Neuronal stem cell (in vitro differentiated cells): ENCODE results near the gene NR2F1.

Experiments
- DNase-seq: peaks from one replicate; pipeline ENCODE4 v3.0.0-alpha.2; 2013; ENCODE audit warnings: low spot score
- H2AFZ ChIP-seq: one replicate; pipeline ENCODE4 v1.6.1; 2013; ENCODE audit warnings: mild to moderate bottlenecking, low read length, inconsistent platforms
- H2AK5ac ChIP-seq: 2 replicates; pipeline ENCODE4 v1.6.1; 2013; ENCODE audit warnings: low read depth, mild to moderate bottlenecking, inconsistent platforms, low read length, moderate library complexity, mixed read lengths
- H2BK120ac ChIP-seq: 2 replicates; pipeline ENCODE4 v1.6.1; 2013; ENCODE audit warnings: low read depth, mild to moderate bottlenecking, inconsistent platforms, low read length, moderate library complexity, mixed read lengths
- H2BK12ac ChIP-seq: one replicate; pipeline ENCODE4 v1.6.1; 2013; ENCODE audit warnings: low read length, inconsistent platforms
- H2BK15ac ChIP-seq: 2 replicates; pipeline ENCODE4 v1.6.1; 2013; ENCODE audit warnings: mild to moderate bottlenecking, low read length, inconsistent platforms, mixed read lengths
- H2BK5ac ChIP-seq: one replicate; pipeline ENCODE4 v1.6.1; 2013; ENCODE audit warnings: inconsistent platforms, mild to moderate bottlenecking, low read length, moderate library complexity
- H3K14ac ChIP-seq: one replicate; pipeline ENCODE4 v1.6.1; 2013; ENCODE audit warnings: low read length, inconsistent platforms
- H3K18ac ChIP-seq: 2 replicates; pipeline ENCODE4 v1.6.1; 2013; ENCODE audit warnings: low read length, inconsistent platforms
- H3K23ac ChIP-seq: 2 replicates; pipeline ENCODE4 v1.6.1; 2013; ENCODE audit warnings: low read depth, mild to moderate bottlenecking, mixed read lengths, low read length, inconsistent platforms; ENCODE audit not compliant: poor library complexity
- H3K27ac ChIP-seq: replicated peaks from 3 replicates; pipeline ENCODE4 v1.5.1; 2013; ENCODE audit warnings: low read length, inconsistent platforms
- H3K27me3 ChIP-seq, 3 experiments: 2 replicates each; pipeline ENCODE4 v1.6.1; 2013; ENCODE audit warnings: low read length in 3 of 3, mild to moderate bottlenecking in 2 of 3, inconsistent platforms in 1 of 3, low read depth in 1 of 3, mixed read lengths in 1 of 3, moderate library complexity in 1 of 3; ENCODE audit not compliant: control insufficient read depth in 3 of 3, insufficient read depth in 3 of 3
- H3K36me3 ChIP-seq, 2 donors: replicated peaks in 1 of 2; 2 replicates each; pipeline ENCODE4 v1.6.1; 2013; ENCODE audit warnings: low read length in 2 of 2; ENCODE audit not compliant: control insufficient read depth in 2 of 2, insufficient read depth in 2 of 2
- H3K4ac ChIP-seq: 2 replicates; pipeline ENCODE4 v1.6.1; 2013; ENCODE audit warnings: inconsistent platforms, mild to moderate bottlenecking, low read length, moderate library complexity
- H3K4me1 ChIP-seq, 2 donors: 1 replicate in 1 of 2; 2 replicates in 1 of 2; pipeline ENCODE4 v1.6.1; 2013; ENCODE audit warnings: low read length in 2 of 2, low read depth in 1 of 2; ENCODE audit not compliant: control insufficient read depth in 2 of 2, insufficient read depth in 1 of 2
- H3K4me2 ChIP-seq: one replicate; pipeline ENCODE4 v1.6.1; 2013; ENCODE audit warnings: mild to moderate bottlenecking, low read length, inconsistent platforms; ENCODE audit not compliant: insufficient read depth, poor library complexity, severe bottlenecking
- H3K4me3 ChIP-seq, 2 donors: 2 replicates each; pipeline ENCODE4 v1.5.1; 2013; ENCODE audit warnings: low read length in 2 of 2, mild to moderate bottlenecking in 2 of 2, inconsistent platforms in 1 of 2, moderate library complexity in 1 of 2
- H3K79me1 ChIP-seq: one replicate; pipeline ENCODE4 v1.6.1; 2013; ENCODE audit warnings: low read depth, mild to moderate bottlenecking, inconsistent platforms, low read length, moderate library complexity
- H3K9ac ChIP-seq: one replicate; pipeline ENCODE4 v1.6.1; 2013; ENCODE audit warnings: mild to moderate bottlenecking, low read depth, low read length, inconsistent platforms; ENCODE audit not compliant: poor library complexity
- H3K9me3 ChIP-seq, 2 donors: replicated peaks in 1 of 2; 2 replicates each; pipeline versions ENCODE3 to v1.6.1; 2013; ENCODE audit warnings: low read length in 2 of 2, mild to moderate bottlenecking in 2 of 2, inconsistent platforms in 1 of 2, low read depth in 1 of 2, mixed read lengths in 1 of 2, moderate library complexity in 1 of 2; ENCODE audit not compliant: control insufficient read depth in 2 of 2, insufficient read depth in 1 of 2
- H4K8ac ChIP-seq: one replicate; pipeline ENCODE4 v1.6.1; 2013; ENCODE audit warnings: low read depth, mild to moderate bottlenecking, inconsistent platforms, low read length, moderate library complexity
- H4K91ac ChIP-seq: one replicate; pipeline ENCODE4 v1.6.1; 2013; ENCODE audit warnings: low read length, low read depth, mild to moderate bottlenecking, inconsistent platforms; ENCODE audit not compliant: poor library complexity
- WGBS, 2 donors: extraction: QIAGEN DNeasy Blood & Tissue Kit; methylation state at CpG; one replicate each; pipeline ENCODE4 v1.1.7; 2013; ENCODE audit warnings: missing lambda C conversion rate in 2 of 2, mixed read lengths in 1 of 2; ENCODE audit not compliant: insufficient read length in 2 of 2, insufficient replicate concordance in 1 of 2; ENCODE audit errors: extremely low coverage in 2 of 2; 5-methylcytosine and 5-hydroxymethylcytosine counted together

NR2F1 gene

DNA sequence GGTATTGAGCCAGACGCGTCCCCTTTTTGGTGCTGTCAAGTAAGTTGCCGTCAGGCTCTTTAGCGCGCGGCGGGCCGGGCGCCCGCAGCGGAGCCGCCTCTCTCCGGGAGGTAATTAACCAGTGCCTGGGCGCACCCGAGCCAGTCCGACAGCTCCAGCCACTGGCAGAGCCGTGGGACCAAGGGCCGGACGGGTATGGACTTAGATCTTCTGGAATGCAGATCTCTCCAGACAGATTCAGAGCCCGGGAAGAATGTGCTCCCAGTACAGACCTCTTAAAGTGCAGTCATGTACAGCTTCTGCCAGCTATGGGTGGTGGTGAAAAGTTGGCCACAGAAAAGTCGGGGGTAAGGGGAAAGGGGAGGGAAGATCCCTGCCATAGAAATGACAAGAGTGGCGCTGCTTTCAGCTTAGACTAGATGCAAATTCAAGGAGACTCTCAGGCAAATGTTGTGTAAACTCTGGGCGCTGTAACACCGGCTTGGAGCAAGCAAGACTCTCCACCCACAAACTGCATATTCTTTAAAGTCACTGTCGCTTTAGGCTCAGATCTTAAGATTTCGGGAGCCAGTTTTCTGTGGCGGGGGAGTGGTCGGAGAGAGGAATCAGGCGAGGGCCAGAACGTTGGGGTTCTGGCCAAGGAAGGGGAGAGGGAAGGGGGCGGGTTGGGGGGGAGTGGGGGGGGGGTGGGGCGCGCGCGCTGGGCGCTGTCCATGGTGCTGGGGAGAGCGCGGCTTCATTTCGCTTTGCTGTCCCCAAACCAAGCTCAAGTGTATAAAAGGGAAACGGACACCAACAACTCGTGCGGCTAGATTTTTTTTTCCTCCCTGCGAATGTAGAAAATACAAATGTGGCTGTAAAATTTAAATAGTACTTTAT is 29.2 kb downstream of the NR2F1 start:
- peak overlapping the region; percentile 54 for H3K4me2 ChIP-seq
- H3K27me3 ChIP-seq = peaks cover 0 to 48% (median 9%) of the 10 kb centered on the region in 3 experiments
- peak overlapping the region; percentile 52 for H2AFZ ChIP-seq
- no peak overlapping the region for H2BK5ac ChIP-seq
- no peaks in the 10 kb centered on the region for H3K9me3 ChIP-seq
- WGBS, 2 donors = no CpG with 5 or more reads among the region's 43 CpGs
- H2BK15ac ChIP-seq = no peak overlapping the region
- no peak overlapping the region for H3K23ac ChIP-seq
- DNase-seq = no peak
- H3K36me3 ChIP-seq = peaks cover 0 to 10% of the 10 kb centered on the region in 2 donors
- no peak overlapping the region for H3K27ac ChIP-seq
- H2AK5ac ChIP-seq = no peak overlapping the region
- peaks cover 5 to 60% of the 10 kb centered on the region in 2 donors for H3K4me1 ChIP-seq
- no peak overlapping the region for H2BK120ac ChIP-seq
- H3K79me1 ChIP-seq = no peaks in the 10 kb centered on the region
- H3K9ac ChIP-seq = no peak overlapping the region
- H3K18ac ChIP-seq = no peak overlapping the region
- H2BK12ac ChIP-seq = no peak overlapping the region
- no peak overlapping the region for H4K91ac ChIP-seq
- H4K8ac ChIP-seq = no peak overlapping the region
- H3K4me3 ChIP-seq = peak overlapping the region in 1 of 2 donors; percentile 43
- H3K14ac ChIP-seq = no peak overlapping the region
- H3K4ac ChIP-seq = no peak overlapping the region

DNA sequence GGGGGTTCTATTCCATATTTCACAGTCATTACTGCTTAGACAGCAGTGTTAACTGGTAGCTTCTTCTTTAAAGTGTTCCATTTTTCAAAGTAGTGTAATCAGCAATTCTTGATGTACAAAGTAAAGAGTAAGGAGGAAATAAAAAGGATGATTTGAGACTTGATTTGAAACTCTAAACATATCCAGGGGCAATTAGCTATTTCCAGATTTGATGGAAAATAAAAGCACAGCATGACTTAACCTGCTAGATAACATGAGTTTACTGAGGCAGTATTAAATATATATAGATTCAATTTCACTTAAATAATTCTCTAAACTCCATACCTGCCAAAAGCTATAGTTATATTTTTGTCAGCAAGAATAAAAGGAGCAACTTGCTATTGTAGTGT is 29.8 kb downstream of the NR2F1 start:
- Histone ChIP-seq H3K27ac (no peak overlapping the region), H2BK12ac (no peak overlapping the region), H3K27me3 (peaks cover 0 to 42% (median 9%) of the 10 kb centered on the region in 3 experiments), H3K4me1 (peaks cover 0 to 55% of the 10 kb centered on the region in 2 donors), H3K9me3 (no peaks in the 10 kb centered on the region), H2AFZ (no peak overlapping the region), H2AK5ac (no peak overlapping the region), H3K14ac (no peak overlapping the region), H2BK5ac (no peak overlapping the region), H3K36me3 (peaks cover 0 to 10% of the 10 kb centered on the region in 2 donors), H2BK120ac (no peak overlapping the region), H3K18ac (no peak overlapping the region), H3K4ac (no peak overlapping the region), H2BK15ac (no peak overlapping the region), H3K79me1 (no peaks in the 10 kb centered on the region), H3K4me3 (peak overlapping the region in 1 of 2 donors; percentile 26), H3K4me2 (no peak overlapping the region), H3K9ac (no peak overlapping the region), H3K23ac (no peak overlapping the region), H4K91ac (no peak overlapping the region), H4K8ac (no peak overlapping the region)
- no peak for DNase-seq

DNA sequence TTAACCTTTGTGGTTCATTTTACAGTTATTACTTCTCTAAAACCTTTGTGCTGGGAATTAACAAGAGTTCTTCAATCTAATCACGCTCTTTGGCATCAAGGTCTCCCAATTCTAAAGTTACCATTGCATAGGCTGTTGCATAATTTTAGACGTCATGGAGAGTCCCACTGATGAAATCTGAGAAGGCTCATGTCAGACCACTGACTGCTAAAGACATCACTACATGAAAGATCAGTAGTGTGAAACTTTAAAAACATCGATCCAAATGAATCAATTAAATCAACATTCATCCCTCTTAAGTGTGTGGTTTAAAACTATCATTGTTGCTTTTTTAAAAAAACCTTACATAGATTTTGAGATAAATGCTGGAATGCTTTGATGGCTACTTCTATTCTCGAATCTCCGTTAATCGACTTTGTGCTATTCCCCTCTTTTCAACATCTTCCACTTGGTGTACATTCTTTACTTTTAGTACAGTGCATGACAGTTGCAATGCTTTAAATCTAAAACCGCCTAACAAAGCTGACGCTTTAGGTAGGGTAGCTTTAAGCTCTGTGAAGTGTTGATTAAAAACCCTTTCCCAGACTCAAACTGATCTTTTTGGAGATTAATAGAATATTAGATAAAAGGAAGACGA is 33.6 kb downstream of the NR2F1 start:
- Histone ChIP-seq H3K79me1 (no peaks in the 10 kb centered on the region), H3K18ac (no peak overlapping the region), H4K91ac (no peak overlapping the region), H4K8ac (no peak overlapping the region), H3K4ac (no peak overlapping the region), H3K9me3 (no peaks in the 10 kb centered on the region), H2BK5ac (no peak overlapping the region), H3K27ac (no peak overlapping the region), H3K4me1 (peaks cover 0 to 46% of the 10 kb centered on the region in 2 donors), H2BK120ac (no peak overlapping the region), H3K14ac (no peak overlapping the region), H3K23ac (no peak overlapping the region), H3K27me3 (peaks cover 0 to 19% (median 0%) of the 10 kb centered on the region in 3 experiments), H2AK5ac (no peak overlapping the region), H2AFZ (no peak overlapping the region), H3K4me2 (no peak overlapping the region), H3K4me3 (no peak overlapping the region), H2BK12ac (no peak overlapping the region), H3K36me3 (peaks cover 0 to 10% of the 10 kb centered on the region in 2 donors), H3K9ac (no peak overlapping the region), H2BK15ac (no peak overlapping the region)
- WGBS, 2 donors = no CpG with 5 or more reads among the region's 9 CpGs
- no peak for DNase-seq
